Uterus (tissue), 4 donors: ENCODE results near the gene TMEM131. TPM values are rescaled to one million over a fixed set of nuclear protein-coding genes. Genes with fewer than 3 reads are reported as not detected.

ENCODE experiments used
- DNase-seq, 2 donors: peaks; one replicate each; pipeline ENCODE4 v3.0.0-alpha.2; 2019 to 2020
- H3K27ac ChIP-seq, 2 donors: fragments of 200-600 bp; sonication (generic); 1 replicate in 1 of 2; 2 replicates in 1 of 2; pipeline ENCODE4 v1.5.1; 2016 to 2018
- H3K27me3 ChIP-seq, 2 donors: fragments of 200-600 bp; sonication (generic); one replicate each; pipeline ENCODE4 v1.5.1; 2018 to 2019; ENCODE audit warnings: control low read depth in 1 of 2
- H3K36me3 ChIP-seq, 2 donors: fragments of 200-600 bp; sonication (generic); one replicate each; pipeline ENCODE4 v1.5.1; 2019; ENCODE audit warnings: control low read depth in 1 of 2
- H3K4me1 ChIP-seq, 2 donors: fragments of 200-600 bp; sonication (generic); one replicate each; pipeline ENCODE4 v1.5.1; 2018 to 2019; ENCODE audit warnings: control low read depth in 1 of 2
- H3K4me3 ChIP-seq, 2 donors: fragments of 200-600 bp; sonication (generic); 1 replicate in 1 of 2; 2 replicates in 1 of 2; pipeline ENCODE4 v1.5.1; 2018 to 2019; ENCODE audit warnings: mild to moderate bottlenecking in 1 of 2
- H3K9me3 ChIP-seq, 2 donors: fragments of 200-600 bp; sonication (generic); one replicate each; pipeline ENCODE4 v1.5.1; 2019; ENCODE audit warnings: control low read depth in 1 of 2
- POLR2A ChIP-seq, 2 donors: fragments of 450-650 bp; IDR thresholded peaks; one replicate each; pipeline ENCODE4 v1.6.1; 2016; ENCODE audit warnings: antibody characterized with exemption in 2 of 2, mild to moderate bottlenecking in 1 of 2, moderate library complexity in 1 of 2
- intact Hi-C: fragments of 100-400 bp; cut with DNase I; formaldehyde crosslinking; loops from one replicate; pipeline ENCODE4 v1.15.1; 2023; ENCODE audit warnings: low total_unique reads
- total RNA-seq, 4 donors: library from RNA; depleted of rRNA in 3 of 4; stranded (reverse); fragments of >200 nt in 3 of 4; gene quantifications; one replicate each; pipeline versions ENCODE4 v1.1.0 to v1.2.4, GENCODE V29; 2014 to 2023
- TF ChIP-seq, protein P1 (sequence below), 4 experiments: fragments of 200-600 bp in 2 of 4; fragments of 450-650 bp in 2 of 4; sonication (generic) in 2 of 4; IDR thresholded peaks; one replicate each; pipeline ENCODE4 v1.5.1; 2016 to 2019; ENCODE audit warnings: antibody characterized with exemption in 4 of 4, mild to moderate bottlenecking in 2 of 4, moderate library complexity in 1 of 4
- donor health status: DM: yes; HTN: yes; CAD: no.

The TMEM131 gene
- total RNA-seq, 4 donors from 2014 or later, result 14.1 to 62.4 (median 35.4) TPM

DNA sequence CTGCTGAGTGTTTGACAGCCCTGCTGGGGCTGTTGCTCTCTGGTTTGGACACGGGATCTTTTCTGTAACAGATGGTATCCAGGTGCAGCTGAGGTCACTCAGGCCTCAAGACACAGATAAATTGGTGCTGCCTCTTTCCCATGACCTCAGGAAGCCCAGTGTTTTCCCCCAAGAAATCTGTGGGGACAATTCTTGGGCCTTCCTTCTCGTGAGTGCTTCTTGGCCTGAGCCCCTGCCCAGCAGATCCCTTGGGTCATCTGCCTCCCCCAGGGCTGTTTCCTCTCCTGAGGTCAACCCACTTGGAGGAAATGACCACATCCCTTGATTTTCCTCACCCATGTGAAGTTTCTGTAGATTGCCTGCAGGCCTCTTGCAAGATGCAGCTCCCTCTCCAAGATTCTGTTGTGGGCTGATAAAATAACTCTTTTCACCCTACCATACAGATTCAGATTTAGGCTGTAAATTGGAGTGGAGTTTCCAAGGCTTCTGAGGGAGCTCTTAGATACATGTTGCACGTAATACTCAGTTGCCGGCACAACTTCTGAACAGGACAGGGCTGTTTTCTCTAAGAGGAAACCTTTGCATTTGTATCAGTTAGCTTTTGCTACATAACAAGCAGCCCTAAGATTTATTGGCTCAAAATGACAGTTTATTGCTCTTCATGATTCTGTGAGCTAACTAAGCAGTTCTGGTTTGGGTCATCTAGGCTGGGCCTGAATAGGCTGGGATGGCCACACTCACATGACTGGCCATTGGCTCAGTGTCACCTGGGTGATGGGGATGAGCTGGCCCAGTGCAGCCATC lies 269.3 kb downstream of the TMEM131 start:
- Histone ChIP-seq H3K27ac (no peak overlapping the region), H3K9me3 (peaks cover 0 to 4% of the 10 kb centered on the region in 2 donors), H3K27me3 (no peaks in the 10 kb centered on the region), H3K4me3 (no peak overlapping the region), H3K36me3 (no peaks in the 10 kb centered on the region), H3K4me1 (no peaks in the 10 kb centered on the region)
- intact Hi-C loops, result no loop called here
- TF ChIP-seq, protein P1, sequence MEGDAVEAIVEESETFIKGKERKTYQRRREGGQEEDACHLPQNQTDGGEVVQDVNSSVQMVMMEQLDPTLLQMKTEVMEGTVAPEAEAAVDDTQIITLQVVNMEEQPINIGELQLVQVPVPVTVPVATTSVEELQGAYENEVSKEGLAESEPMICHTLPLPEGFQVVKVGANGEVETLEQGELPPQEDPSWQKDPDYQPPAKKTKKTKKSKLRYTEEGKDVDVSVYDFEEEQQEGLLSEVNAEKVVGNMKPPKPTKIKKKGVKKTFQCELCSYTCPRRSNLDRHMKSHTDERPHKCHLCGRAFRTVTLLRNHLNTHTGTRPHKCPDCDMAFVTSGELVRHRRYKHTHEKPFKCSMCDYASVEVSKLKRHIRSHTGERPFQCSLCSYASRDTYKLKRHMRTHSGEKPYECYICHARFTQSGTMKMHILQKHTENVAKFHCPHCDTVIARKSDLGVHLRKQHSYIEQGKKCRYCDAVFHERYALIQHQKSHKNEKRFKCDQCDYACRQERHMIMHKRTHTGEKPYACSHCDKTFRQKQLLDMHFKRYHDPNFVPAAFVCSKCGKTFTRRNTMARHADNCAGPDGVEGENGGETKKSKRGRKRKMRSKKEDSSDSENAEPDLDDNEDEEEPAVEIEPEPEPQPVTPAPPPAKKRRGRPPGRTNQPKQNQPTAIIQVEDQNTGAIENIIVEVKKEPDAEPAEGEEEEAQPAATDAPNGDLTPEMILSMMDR (IDR thresholded peaks at IDR 0.05), result no peak
- no peak for TF ChIP-seq POLR2A (IDR thresholded peaks at IDR 0.05)
- DNase-seq, result no peak

DNA sequence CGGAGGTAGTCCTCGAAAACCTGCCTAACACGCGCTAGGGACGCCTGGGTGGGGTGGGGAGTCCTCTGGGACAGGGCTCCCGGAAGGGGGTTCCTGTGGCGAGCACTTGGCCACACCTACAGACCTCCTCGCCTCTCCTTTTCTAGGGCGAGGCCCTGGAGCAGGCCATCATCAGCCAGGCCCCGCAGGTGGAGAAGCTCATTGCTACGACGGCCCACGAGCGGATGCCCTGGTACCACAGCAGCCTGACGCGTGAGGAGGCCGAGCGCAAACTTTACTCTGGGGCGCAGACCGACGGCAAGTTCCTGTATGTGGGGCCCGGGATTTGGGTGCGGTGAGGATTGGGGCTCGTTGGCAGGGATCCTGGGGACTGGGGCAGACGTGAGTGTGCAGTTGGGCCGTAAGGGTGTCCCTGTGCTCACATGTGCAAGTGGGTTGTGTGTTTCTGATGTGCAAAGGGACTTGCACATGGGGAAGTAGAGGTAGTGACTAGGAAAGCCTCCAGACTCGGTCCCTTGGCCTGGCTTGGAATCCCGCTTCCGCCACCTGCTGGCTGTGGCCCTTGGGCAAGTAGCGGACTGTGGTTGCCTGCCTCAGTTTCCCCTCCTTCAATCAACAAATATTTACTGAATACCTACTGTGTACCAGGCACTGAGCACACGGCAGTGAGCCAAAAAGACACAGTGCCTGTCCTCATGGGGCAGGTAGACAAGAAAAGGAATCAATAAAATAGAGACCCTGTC lies 270.6 kb downstream of the TMEM131 start:
- Histone ChIP-seq H3K36me3 (no peaks in the 10 kb centered on the region), H3K9me3 (peaks cover 0 to 1% of the 10 kb centered on the region in 2 donors), H3K4me3 (no peak overlapping the region), H3K27me3 (no peaks in the 10 kb centered on the region), H3K4me1 (no peaks in the 10 kb centered on the region), H3K27ac (no peak overlapping the region)
- TF ChIP-seq POLR2A (IDR thresholded peaks at IDR 0.05), result no peak
- TF ChIP-seq, protein P1 (IDR thresholded peaks at IDR 0.05), result no peak
- DNase-seq, result no peak
- intact Hi-C loops, result no loop called here

GRCh38 chr2:97724501-97724900 lies 271.2 kb downstream of the TMEM131 start:
- TF ChIP-seq, protein P1 (IDR thresholded peaks at IDR 0.05), result no peak
- TF ChIP-seq POLR2A (IDR thresholded peaks at IDR 0.05), result no peak
- no peaks in the 10 kb centered on the region for H3K4me1 ChIP-seq
- DNase-seq, result no peak
- no peak overlapping the region for H3K27ac ChIP-seq
- no peaks in the 10 kb centered on the region for H3K9me3 ChIP-seq
- intact Hi-C loops, result no loop called here
- no peaks in the 10 kb centered on the region for H3K36me3 ChIP-seq
- H3K27me3 ChIP-seq, result no peaks in the 10 kb centered on the region
- H3K4me3 ChIP-seq, result no peak overlapping the region

DNA sequence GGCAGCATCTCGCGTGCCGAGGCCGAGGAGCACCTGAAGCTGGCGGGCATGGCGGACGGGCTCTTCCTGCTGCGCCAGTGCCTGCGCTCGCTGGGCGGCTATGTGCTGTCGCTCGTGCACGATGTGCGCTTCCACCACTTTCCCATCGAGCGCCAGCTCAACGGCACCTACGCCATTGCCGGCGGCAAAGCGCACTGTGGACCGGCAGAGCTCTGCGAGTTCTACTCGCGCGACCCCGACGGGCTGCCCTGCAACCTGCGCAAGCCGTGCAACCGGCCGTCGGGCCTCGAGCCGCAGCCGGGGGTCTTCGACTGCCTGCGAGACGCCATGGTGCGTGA lies 271.7 kb downstream of the TMEM131 start:
- Histone ChIP-seq H3K27me3 (no peaks in the 10 kb centered on the region), H3K4me3 (no peak overlapping the region), H3K27ac (no peak overlapping the region), H3K9me3 (no peaks in the 10 kb centered on the region), H3K4me1 (no peaks in the 10 kb centered on the region), H3K36me3 (no peaks in the 10 kb centered on the region)
- TF ChIP-seq, protein P1 (IDR thresholded peaks at IDR 0.05), result no peak
- TF ChIP-seq POLR2A (IDR thresholded peaks at IDR 0.05), result no peak
- intact Hi-C loops, result no loop called here
- DNase-seq, result no peak
